HepG2 (cell line): ENCODE measurements around the gene POLE4. TPM values are rescaled to one million over a fixed set of nuclear protein-coding genes. Genes with fewer than 3 reads are reported as not detected.

Source experiments
- AGO2 ChIP-seq: fragments of 200-400 bp; formaldehyde crosslinking; optimal IDR thresholded peaks from 2 replicates; pipeline ENCODE3; 2017; ENCODE audit warnings: mild to moderate bottlenecking, low read depth, low read length, moderate library complexity
- AHDC1 ChIP-seq: sonication (generic); formaldehyde crosslinking; IDR thresholded peaks from 2 replicates; pipeline ENCODE4 v1.5.1; 2020; ENCODE audit warnings: mild to moderate bottlenecking, missing genetic modification reagents, borderline replicate concordance
- CREM ChIP-seq, 2 experiments: sonication (generic) in 1 of 2; formaldehyde crosslinking in 1 of 2; IDR thresholded peaks; 2 replicates each; pipeline versions ENCODE4 v1.4.0 to v1.6.1; 2016 to 2020; ENCODE audit warnings: antibody characterized with exemption in 1 of 2, mild to moderate bottlenecking in 1 of 2, missing genetic modification reagents in 1 of 2
- GATAD2A ChIP-seq: IDR thresholded peaks from 2 replicates; pipeline ENCODE4 v1.6.1; 2016
- KMT2B ChIP-seq: IDR thresholded peaks from 2 replicates; pipeline ENCODE4 v1.6.1; 2016; ENCODE audit warnings: missing genetic modification reagents, missing compliant biosample characterization
- MAFF ChIP-seq: IDR thresholded peaks from 2 replicates; pipeline ENCODE4 v1.6.1; 2011; ENCODE audit warnings: low read depth, low read length, improper control_type of control experiment
- NFE2 ChIP-seq: sonication (generic); formaldehyde crosslinking; IDR thresholded peaks from 2 replicates; pipeline ENCODE4 v1.4.0; 2020; ENCODE audit warnings: missing genetic modification reagents
- NFE2L2 ChIP-seq: fragments of 150-350 bp; IDR thresholded peaks from 2 replicates; pipeline ENCODE4 v1.6.1; 2014; ENCODE audit warnings: low read length
- NR2F6 ChIP-seq, 2 experiments: IDR thresholded peaks; 2 replicates each; pipeline ENCODE4 v1.6.1; 2016; ENCODE audit warnings: antibody characterized with exemption in 1 of 2, mild to moderate bottlenecking in 1 of 2
- PPARG ChIP-seq: conservative IDR thresholded peaks from 2 replicates; pipeline ENCODE4 v1.6.1; 2016; ENCODE audit warnings: missing biosample characterization, missing genetic modification reagents
- SOX13 ChIP-seq, 3 experiments: fragments of 450-650 bp in 1 of 3; sonication (generic) in 1 of 3; formaldehyde crosslinking in 1 of 3; IDR thresholded peaks in 2 of 3; conservative IDR thresholded peaks in 1 of 3; 2 replicates each; pipeline versions ENCODE4 v1.5.0 to v1.6.1; 2016 to 2020; ENCODE audit warnings: antibody characterized with exemption in 1 of 3, mild to moderate bottlenecking in 1 of 3, missing compliant biosample characterization in 1 of 3, missing genetic modification reagents in 1 of 3, moderate library complexity in 1 of 3
- SSRP1 ChIP-seq: IDR thresholded peaks from 2 replicates; pipeline ENCODE4 v1.6.1; 2016; ENCODE audit warnings: control low read depth
- TBX3 ChIP-seq: fragments of 450-650 bp; IDR thresholded peaks from 2 replicates; pipeline ENCODE4 v1.6.1; 2017; ENCODE audit warnings: antibody characterized with exemption, mild to moderate bottlenecking, inconsistent platforms, borderline replicate concordance
- THAP11 ChIP-seq: IDR thresholded peaks from 2 replicates; pipeline ENCODE4 v1.6.1; 2016; ENCODE audit warnings: missing biosample characterization, missing genetic modification reagents
- ZBTB44 ChIP-seq: sonication (generic); formaldehyde crosslinking; IDR thresholded peaks from 2 replicates; pipeline ENCODE4 v1.4.0; 2020; ENCODE audit warnings: missing genetic modification reagents
- ZFP36L1 ChIP-seq: sonication (generic); formaldehyde crosslinking; IDR thresholded peaks from 2 replicates; pipeline ENCODE4 v1.8.0; 2022; ENCODE audit warnings: mild to moderate bottlenecking, missing genetic modification reagents, moderate library complexity
- ZNF18 ChIP-seq: sonication (generic); formaldehyde crosslinking; IDR thresholded peaks from 2 replicates; pipeline ENCODE4 v1.8.0; 2022; ENCODE audit warnings: mild to moderate bottlenecking, missing genetic modification reagents; ENCODE audit not compliant: insufficient replicate concordance
- ZNF614 ChIP-seq: IDR thresholded peaks from 2 replicates; pipeline ENCODE4 v1.6.1; 2018; ENCODE audit warnings: missing biosample characterization, missing genetic modification reagents, inconsistent platforms, borderline replicate concordance
- ZSCAN9 ChIP-seq: IDR thresholded peaks from 2 replicates; pipeline ENCODE4 v1.6.1; 2016; ENCODE audit warnings: borderline replicate concordance
- polyA plus RNA-seq, 8 experiments: library from polyadenylated mRNA; depleted of rRNA in 3 of 8; stranded (reverse) in 7 of 8; unstranded in 1 of 8; fragments of >200 nt; fragmentation: Illumina TruSeq in 4 of 8; extraction: Trizol in 4 of 8; gene quantifications; 2 replicates each; pipeline versions ENCODE4 v1.2.1 to v1.2.3, GENCODE V29; 2011 to 2016; ENCODE audit warnings: low read depth in 4 of 8, missing spikeins in 1 of 8, mixed read lengths in 1 of 8; ENCODE audit not compliant: insufficient read depth in 1 of 8
- total RNA-seq, 5 experiments: library from RNA; depleted of rRNA; stranded (reverse); fragments of >200 nt; fragmentation: Illumina TruSeq; extraction: Trizol; gene quantifications; 2 replicates each; pipeline ENCODE4 v1.2.3, GENCODE V29; 2016; ENCODE audit warnings: low read depth in 1 of 5
- TF ChIP-seq, protein P1 (sequence below): IDR thresholded peaks from 2 replicates; pipeline ENCODE4 v1.6.1; 2016; ENCODE audit warnings: missing genetic modification reagents, missing compliant biosample characterization

Gene POLE4
- total and polyA plus RNA-seq, 2 of the 13 experiments (the other 11 are each of a cell fraction or from before 2014, with no cell fraction given): 106 to 116 TPM

DNA sequence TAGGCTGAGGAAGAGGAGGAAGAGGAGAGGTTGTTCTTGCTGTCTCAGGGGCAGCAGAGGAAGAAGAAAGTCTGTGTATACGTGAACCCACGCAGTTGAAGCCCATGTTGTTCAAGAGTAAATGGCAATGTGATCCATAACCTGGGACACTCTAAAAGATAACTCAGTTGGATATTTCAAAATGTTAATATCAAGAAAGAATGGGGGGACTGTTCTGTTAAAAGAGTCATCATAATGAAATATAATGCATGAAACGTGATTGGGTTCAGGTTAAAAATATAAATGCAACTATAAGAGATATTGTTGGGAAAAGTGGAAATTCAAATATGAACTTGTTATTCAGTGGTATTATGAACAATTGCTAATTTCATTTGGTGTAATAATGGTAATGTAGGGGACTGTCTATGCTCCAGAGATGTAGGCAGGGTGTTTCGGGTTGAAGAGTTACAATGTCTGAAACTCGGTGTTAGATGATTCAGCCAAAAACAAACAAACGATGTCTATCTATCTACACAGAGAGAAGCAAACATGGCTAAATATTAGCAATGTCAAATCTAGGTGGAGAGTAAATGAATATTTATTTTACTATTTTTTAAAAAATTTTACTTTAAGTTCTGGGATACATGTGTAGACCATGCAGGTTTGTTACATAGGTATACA lies 21.1 kb upstream of the POLE4 start (continued):
- TF ChIP-seq AHDC1 (CRISPR knock-in tag) (peak; percentile 69; the same call in 1 of the 2 replicates), MAFF (0 out of 2 replicates have a peak, but pooled peaks have one; percentile 16), TBX3 (peak; percentile 40; the same call in 1 of the 2 replicates), NFE2 (peak; percentile 18; the same call in 1 of the 2 replicates), NR2F6 (IDR thresholded peaks at IDR 0.05) (no peak), NR2F6 (CRISPR knock-in tag; IDR thresholded peaks at IDR 0.05) (0 out of 2 replicates have a peak, but pooled peaks have one; percentile 17), SOX13 (IDR thresholded peaks at IDR 0.05) (no peak), SOX13 (CRISPR knock-in tag; conservative IDR thresholded peaks at IDR 0.05 in 1 of 2, IDR thresholded peaks at IDR 0.05 in 1 of 2) (peak in 1 of 2 experiments; percentile 75; a peak in 2 of 4 replicates), THAP11 (CRISPR knock-in tag) (peak; percentile 34; the same call in 1 of the 2 replicates), GATAD2A (CRISPR knock-in tag) (peak; percentile 82), ZFP36L1 (CRISPR knock-in tag) (no peak), NFE2L2 (peak; percentile 15; the same call in 1 of the 2 replicates), ZSCAN9 (peak; percentile 32; the same call in 1 of the 2 replicates), ZNF614 (CRISPR knock-in tag) (0 out of 2 replicates have a peak, but pooled peaks have one; percentile 47), ZBTB44 (CRISPR knock-in tag) (no peak), PPARG (CRISPR knock-in tag) (0 out of 2 replicates have a peak, but pooled peaks have one; percentile 33), SSRP1 (no peak), CREM (IDR thresholded peaks at IDR 0.05) (0 out of 2 replicates have a peak, but pooled peaks have one; percentile 42), CREM (CRISPR knock-in tag; IDR thresholded peaks at IDR 0.05) (no peak), ZNF18 (CRISPR knock-in tag) (peak; percentile 3), KMT2B (CRISPR knock-in tag) (0 out of 2 replicates have a peak, but pooled peaks have one; percentile 35), AGO2 (no peak)
- TF ChIP-seq, protein P1, sequence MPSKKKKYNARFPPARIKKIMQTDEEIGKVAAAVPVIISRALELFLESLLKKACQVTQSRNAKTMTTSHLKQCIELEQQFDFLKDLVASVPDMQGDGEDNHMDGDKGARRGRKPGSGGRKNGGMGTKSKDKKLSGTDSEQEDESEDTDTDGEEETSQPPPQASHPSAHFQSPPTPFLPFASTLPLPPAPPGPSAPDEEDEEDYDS: 0 out of 2 replicates have a peak, but pooled peaks have one; percentile 35
